PC-3 (cell line): ENCODE data around the gene KTN1.

Experiments used
- EZH2 ChIP-seq: fragments of 300-600 bp; sonication (generic); IDR thresholded peaks from one replicate; pipeline ENCODE4 v1.6.1; 2017; ENCODE audit warnings: antibody characterized with exemption, mild to moderate bottlenecking, low read length; ENCODE audit not compliant: unreplicated experiment
- EZH2phosphoT487 ChIP-seq: fragments of 300-600 bp; sonication (generic); IDR thresholded peaks from 2 replicates; pipeline ENCODE4 v1.6.1; 2018; ENCODE audit warnings: mild to moderate bottlenecking, antibody characterized with exemption, low read length, borderline replicate concordance
- TF ChIP-seq, protein P1 (sequence below): fragments of 300-600 bp; sonication (generic); conservative IDR thresholded peaks from 2 replicates; pipeline ENCODE4 v1.5.1; 2017; ENCODE audit warnings: antibody characterized with exemption, low read depth, mild to moderate bottlenecking, low read length

DNA sequence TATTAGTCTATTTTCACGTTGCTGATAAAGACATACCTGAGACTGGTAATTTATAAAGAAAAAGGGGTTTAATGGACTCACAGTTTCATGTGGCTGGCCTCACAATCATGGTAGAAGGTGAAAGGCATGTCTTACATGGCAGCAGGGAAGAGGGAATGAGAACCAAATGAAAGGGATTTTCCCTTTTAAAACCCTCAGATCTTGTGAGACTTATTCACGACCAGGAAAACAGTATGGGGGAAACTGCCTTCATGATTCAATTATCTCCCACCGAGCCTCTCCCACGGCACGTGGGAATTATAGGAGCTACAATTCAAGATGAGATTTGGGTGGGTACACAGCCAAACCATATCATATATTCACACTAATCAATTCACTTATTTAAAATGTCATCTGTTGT is 41.4 kb downstream of the KTN1 start:
- TF ChIP-seq EZH2phosphoT487 (no peak), EZH2 (no peak)
- TF ChIP-seq, protein P1, sequence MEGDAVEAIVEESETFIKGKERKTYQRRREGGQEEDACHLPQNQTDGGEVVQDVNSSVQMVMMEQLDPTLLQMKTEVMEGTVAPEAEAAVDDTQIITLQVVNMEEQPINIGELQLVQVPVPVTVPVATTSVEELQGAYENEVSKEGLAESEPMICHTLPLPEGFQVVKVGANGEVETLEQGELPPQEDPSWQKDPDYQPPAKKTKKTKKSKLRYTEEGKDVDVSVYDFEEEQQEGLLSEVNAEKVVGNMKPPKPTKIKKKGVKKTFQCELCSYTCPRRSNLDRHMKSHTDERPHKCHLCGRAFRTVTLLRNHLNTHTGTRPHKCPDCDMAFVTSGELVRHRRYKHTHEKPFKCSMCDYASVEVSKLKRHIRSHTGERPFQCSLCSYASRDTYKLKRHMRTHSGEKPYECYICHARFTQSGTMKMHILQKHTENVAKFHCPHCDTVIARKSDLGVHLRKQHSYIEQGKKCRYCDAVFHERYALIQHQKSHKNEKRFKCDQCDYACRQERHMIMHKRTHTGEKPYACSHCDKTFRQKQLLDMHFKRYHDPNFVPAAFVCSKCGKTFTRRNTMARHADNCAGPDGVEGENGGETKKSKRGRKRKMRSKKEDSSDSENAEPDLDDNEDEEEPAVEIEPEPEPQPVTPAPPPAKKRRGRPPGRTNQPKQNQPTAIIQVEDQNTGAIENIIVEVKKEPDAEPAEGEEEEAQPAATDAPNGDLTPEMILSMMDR = no peak
